NCI-H1092 treated with DMSO at 0.1 percent for 48 hours (cell line): Measurements from ENCODE around the gene HLCS.

Source experiments
- DNase-seq: peaks from one replicate; lab custom pipeline; 2025; lab: John Stamatoyannopoulos, UW

HLCS gene

GRCh38 chr21:36701756-36702621 is 264.5 kb downstream of the HLCS start:
- no peak for DNase-seq

- no peak for DNase-seq
Observed at GRCh38 chr21:36700971-36701755, 265.3 kb downstream of the HLCS start.
